CD14-positive monocyte (primary cell): ENCODE measurements around the gene C8G. TPM values are rescaled to one million over a fixed set of nuclear protein-coding genes. Genes with fewer than 3 reads are reported as not detected.

ENCODE experiments used
- DNase-seq, 3 donors: peaks; one replicate each; pipeline ENCODE4 v3.0.0-alpha.2; 2011 to 2022
- H2AFZ ChIP-seq: 2 replicates; pipeline ENCODE4 v1.6.0; 2012; ENCODE audit warnings: mild to moderate bottlenecking, low read depth, low read length, inconsistent platforms; ENCODE audit not compliant: insufficient read depth, poor library complexity, severe bottlenecking
- H3K27ac ChIP-seq, 2 donors: 1 replicate in 1 of 2; 2 replicates in 1 of 2; pipeline ENCODE4 v1.5.1; 2012 to 2013; ENCODE audit warnings: low read length in 2 of 2, control low read depth in 1 of 2, inconsistent platforms in 1 of 2, low read depth in 1 of 2, mild to moderate bottlenecking in 1 of 2
- H3K27me3 ChIP-seq, 2 donors: one replicate each; pipeline versions ENCODE4 v1.6.0 to v1.6.1; 2011 to 2013; ENCODE audit warnings: low read length in 2 of 2; ENCODE audit not compliant: control insufficient read depth in 2 of 2, insufficient read depth in 2 of 2
- H3K36me3 ChIP-seq, 2 donors: replicated peaks in 1 of 2; 1 replicate in 1 of 2; 2 replicates in 1 of 2; pipeline versions ENCODE4 v1.5.1 to v1.6.1; 2012 to 2013; ENCODE audit warnings: low read length in 2 of 2, control low read depth in 1 of 2, inconsistent platforms in 1 of 2, mild to moderate bottlenecking in 1 of 2; ENCODE audit not compliant: insufficient read depth in 2 of 2, control insufficient read depth in 1 of 2
- H3K4me1 ChIP-seq, 2 donors: 1 replicate in 1 of 2; 2 replicates in 1 of 2; pipeline versions ENCODE4 v1.5.1 to v1.6.1; 2012 to 2013; ENCODE audit warnings: low read length in 2 of 2, control low read depth in 1 of 2, inconsistent platforms in 1 of 2, mild to moderate bottlenecking in 1 of 2, moderate library complexity in 1 of 2; ENCODE audit not compliant: insufficient read depth in 2 of 2, control insufficient read depth in 1 of 2
- H3K4me2 ChIP-seq: replicated peaks from 2 replicates; pipeline ENCODE3; 2012; ENCODE audit warnings: low read length, moderate library complexity, mild to moderate bottlenecking; ENCODE audit not compliant: poor library complexity, severe bottlenecking; ENCODE audit errors: extremely low read depth
- H3K4me3 ChIP-seq, 3 experiments: fragments of 200-600 bp in 1 of 3; sonication (generic) in 1 of 3; replicated peaks in 1 of 3; 1 replicate in 2 of 3; 2 replicates in 1 of 3; pipeline ENCODE4 v1.5.1; 2011 to 2013; ENCODE audit warnings: low read length in 3 of 3, mild to moderate bottlenecking in 3 of 3, control low read depth in 2 of 3, low read depth in 2 of 3, inconsistent platforms in 1 of 3, moderate library complexity in 1 of 3
- H3K79me2 ChIP-seq: 2 replicates; pipeline ENCODE4 v1.6.0; 2012; ENCODE audit warnings: mild to moderate bottlenecking, control low read depth, inconsistent platforms, low read length, moderate library complexity; ENCODE audit not compliant: insufficient read depth
- H3K9ac ChIP-seq: 2 replicates; pipeline ENCODE4 v1.6.0; 2017; ENCODE audit warnings: low read length, mild to moderate bottlenecking; ENCODE audit not compliant: insufficient read depth, poor library complexity, severe bottlenecking
- H3K9me3 ChIP-seq, 2 donors: replicated peaks in 1 of 2; 1 replicate in 1 of 2; 2 replicates in 1 of 2; pipeline versions ENCODE4 v1.5.1 to v1.6.1; 2012 to 2013; ENCODE audit warnings: low read length in 2 of 2, control low read depth in 1 of 2; ENCODE audit not compliant: control insufficient read depth in 1 of 2, insufficient read depth in 1 of 2
- H4K20me1 ChIP-seq: 2 replicates; pipeline ENCODE4 v1.6.0; 2012; ENCODE audit warnings: mild to moderate bottlenecking, low read length, control low read depth, moderate library complexity; ENCODE audit not compliant: insufficient read depth
- H3K27ac Mint-ChIP-seq, 7 donors: one replicate each; pipeline ENCODE4 v1.8.0; 2020; ENCODE audit warnings: mild to moderate bottlenecking in 7 of 7, mixed read lengths in 7 of 7, moderate library complexity in 6 of 7, inconsistent platforms in 2 of 7
- H3K27me3 Mint-ChIP-seq, 3 donors: one replicate each; pipeline ENCODE4 v1.8.0; 2021 to 2022; ENCODE audit warnings: low read depth in 3 of 3, mild to moderate bottlenecking in 3 of 3, mixed read lengths in 3 of 3, moderate library complexity in 3 of 3, inconsistent platforms in 1 of 3
- H3K36me3 Mint-ChIP-seq, 2 donors: one replicate each; pipeline ENCODE4 v1.8.0; 2020; ENCODE audit warnings: mixed read lengths in 2 of 2, inconsistent platforms in 1 of 2, mild to moderate bottlenecking in 1 of 2
- H3K4me1 Mint-ChIP-seq: one replicate; pipeline ENCODE4 v1.8.0; 2020; ENCODE audit warnings: mild to moderate bottlenecking, mixed read lengths
- H3K4me3 Mint-ChIP-seq, 2 donors: one replicate each; pipeline ENCODE4 v1.8.0; 2020; ENCODE audit warnings: mild to moderate bottlenecking in 2 of 2, mixed read lengths in 2 of 2, moderate library complexity in 1 of 2
- H3K9me3 Mint-ChIP-seq, 7 donors: one replicate each; pipeline ENCODE4 v1.8.0; 2020 to 2022; ENCODE audit warnings: mixed read lengths in 7 of 7, mild to moderate bottlenecking in 6 of 7, moderate library complexity in 6 of 7, inconsistent platforms in 2 of 7
- WGBS: methylation state at CpG from one replicate; pipeline ENCODE4 v1.1.5; 2013; ENCODE audit warnings: missing lambda C conversion rate; ENCODE audit not compliant: insufficient coverage; 5-methylcytosine and 5-hydroxymethylcytosine counted together
- intact Hi-C, 2 donors: fragments of 100-400 bp; cut with micrococcal nuclease; formaldehyde crosslinking; loops; one replicate each; pipeline versions ENCODE4 v1.15.0 to v1.15.1; 2023
- polyA plus RNA-seq, 3 donors: library from polyadenylated mRNA; depleted of rRNA in 1 of 3; unstranded in 2 of 3; stranded (reverse) in 1 of 3; fragments of 300-500 nt in 2 of 3; fragments of >200 nt in 1 of 3; fragmentation: Illumina TruSeq in 2 of 3; gene quantifications; 1 replicate in 2 of 3; 2 replicates in 1 of 3; pipeline ENCODE4 v1.2.3, GENCODE V29; 2012 to 2021
- TF ChIP-seq, protein P1 (sequence below): fragments of 200-600 bp; IDR thresholded peaks from one replicate; pipeline ENCODE4 v1.8.0; 2022; ENCODE audit warnings: antibody characterized with exemption, mild to moderate bottlenecking

C8G gene
- polyA plus RNA-seq, 3 donors, result 0.55 to 0.72 TPM; not detected in 1

GRCh38 chr9:136952321-136952850, 7.3 kb downstream of the C8G start:
- no peak overlapping the region for H3K27ac ChIP-seq
- H4K20me1 ChIP-seq, result no peaks in the 10 kb centered on the region
- intact Hi-C loops, result loop anchor here in 1 of 2 donors (5.0 kb wide), 1 partner anchor 105 kb away; the partner anchor contains the start of gene PHPT1
- Mint-ChIP-seq H3K4me3 (no peak overlapping the region), H3K9me3 (peaks cover 0 to 5% (median 3%) of the 10 kb centered on the region in 7 donors), H3K36me3 (no peaks in the 10 kb centered on the region), H3K27me3 (peaks cover 0 to 5% (median 0%) of the 10 kb centered on the region in 3 donors), H3K4me1 (peaks cover 9% of the 10 kb centered on the region), H3K27ac (no peak overlapping the region)
- H3K9me3 ChIP-seq, result no peaks in the 10 kb centered on the region
- no peak for DNase-seq
- 91% methylated on average over 13 of the region's 15 CpGs for WGBS
- H3K79me2 ChIP-seq, result no peaks in the 10 kb centered on the region
- no peak overlapping the region for H2AFZ ChIP-seq
- no peaks in the 10 kb centered on the region for H3K27me3 ChIP-seq
- TF ChIP-seq, protein P1, sequence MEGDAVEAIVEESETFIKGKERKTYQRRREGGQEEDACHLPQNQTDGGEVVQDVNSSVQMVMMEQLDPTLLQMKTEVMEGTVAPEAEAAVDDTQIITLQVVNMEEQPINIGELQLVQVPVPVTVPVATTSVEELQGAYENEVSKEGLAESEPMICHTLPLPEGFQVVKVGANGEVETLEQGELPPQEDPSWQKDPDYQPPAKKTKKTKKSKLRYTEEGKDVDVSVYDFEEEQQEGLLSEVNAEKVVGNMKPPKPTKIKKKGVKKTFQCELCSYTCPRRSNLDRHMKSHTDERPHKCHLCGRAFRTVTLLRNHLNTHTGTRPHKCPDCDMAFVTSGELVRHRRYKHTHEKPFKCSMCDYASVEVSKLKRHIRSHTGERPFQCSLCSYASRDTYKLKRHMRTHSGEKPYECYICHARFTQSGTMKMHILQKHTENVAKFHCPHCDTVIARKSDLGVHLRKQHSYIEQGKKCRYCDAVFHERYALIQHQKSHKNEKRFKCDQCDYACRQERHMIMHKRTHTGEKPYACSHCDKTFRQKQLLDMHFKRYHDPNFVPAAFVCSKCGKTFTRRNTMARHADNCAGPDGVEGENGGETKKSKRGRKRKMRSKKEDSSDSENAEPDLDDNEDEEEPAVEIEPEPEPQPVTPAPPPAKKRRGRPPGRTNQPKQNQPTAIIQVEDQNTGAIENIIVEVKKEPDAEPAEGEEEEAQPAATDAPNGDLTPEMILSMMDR, result no peak
- H3K4me2 ChIP-seq, result no peak overlapping the region
- no peaks in the 10 kb centered on the region for H3K36me3 ChIP-seq
- peaks cover 13 to 20% of the 10 kb centered on the region in 2 donors for H3K4me1 ChIP-seq
- H3K4me3 ChIP-seq, result no peak overlapping the region
- no peak overlapping the region for H3K9ac ChIP-seq

GRCh38 chr9:136952876-136953770, 8.1 kb downstream of the C8G start:
- Mint-ChIP-seq H3K4me1 (peaks cover 8% of the 10 kb centered on the region), H3K9me3 (peaks cover 0 to 5% (median 3%) of the 10 kb centered on the region in 7 donors), H3K4me3 (no peak overlapping the region), H3K27me3 (peaks cover 0 to 5% (median 0%) of the 10 kb centered on the region in 3 donors), H3K27ac (no peak overlapping the region), H3K36me3 (no peaks in the 10 kb centered on the region)
- H3K27ac ChIP-seq, result no peak overlapping the region
- H4K20me1 ChIP-seq, result no peaks in the 10 kb centered on the region
- no peaks in the 10 kb centered on the region for H3K27me3 ChIP-seq
- DNase-seq, result no peak
- no peak overlapping the region for H3K4me3 ChIP-seq
- TF ChIP-seq, protein P1, result no peak
- no peak overlapping the region for H3K9ac ChIP-seq
- no peaks in the 10 kb centered on the region for H3K79me2 ChIP-seq
- H3K4me1 ChIP-seq, result peaks cover 13 to 17% of the 10 kb centered on the region in 2 donors
- no peak overlapping the region for H3K4me2 ChIP-seq
- H2AFZ ChIP-seq, result no peak overlapping the region
- H3K9me3 ChIP-seq, result no peaks in the 10 kb centered on the region
- intact Hi-C loops, result loop anchor here in 1 of 2 donors (5.0 kb wide), 1 partner anchor 106 kb away; the partner anchor contains the start of gene PHPT1
- no peaks in the 10 kb centered on the region for H3K36me3 ChIP-seq
- WGBS, result 97% methylated on average over 39 of the region's 44 CpGs
